Naive thymus-derived CD4-positive, alpha-beta T cell (primary cell): ENCODE data around the gene STIM2. TPM values are rescaled to one million over a fixed set of nuclear protein-coding genes. Genes with fewer than 3 reads are reported as not detected.
A peak's percentile ranks its signal among the peaks of the same experiment; 100 is the strongest.

ENCODE experiments used
- ATAC-seq: fragments of 150-1000 bp; cut with Tn5 transposase; 2 replicates; pipeline ENCODE4 v1.10.0; 2021; ENCODE audit warnings: mild to moderate bottlenecking, moderate library complexity
- CTCF ChIA-PET: fragments of 350-600 bp; sonication (Branson Sonifier 250); formaldehyde crosslinking; loops from one replicate; lab custom pipeline; 2021; ENCODE audit warnings: antibody characterized with exemption; lab: Charles Lee
- POLR2A ChIA-PET: fragments of 350-600 bp; sonication (Branson Sonifier 250); formaldehyde crosslinking; loops from one replicate; lab custom pipeline; 2021; ENCODE audit warnings: antibody characterized with exemption, inconsistent platforms; lab: Charles Lee
- DNase-seq, 9 donors: peaks; one replicate each; pipeline versions ENCODE4 v3.0.0 to v3.0.0-alpha.2; 2020 to 2022; ENCODE audit warnings: mixed read lengths in 1 of 9
- H3K27ac ChIP-seq: one replicate; pipeline ENCODE4 v1.7.0; 2013; ENCODE audit warnings: mild to moderate bottlenecking, low read depth, low read length, moderate library complexity
- H3K27me3 ChIP-seq, 2 donors: one replicate each; pipeline ENCODE4 v1.7.0; 2013; ENCODE audit warnings: low read length in 2 of 2, mild to moderate bottlenecking in 2 of 2, moderate library complexity in 2 of 2; ENCODE audit not compliant: control insufficient read depth in 2 of 2, insufficient read depth in 2 of 2
- H3K36me3 ChIP-seq, 3 experiments: 1 replicate in 2 of 3; 2 replicates in 1 of 3; pipeline ENCODE4 v1.7.0; 2013; ENCODE audit warnings: low read length in 3 of 3, mild to moderate bottlenecking in 3 of 3, moderate library complexity in 1 of 3; ENCODE audit not compliant: insufficient read depth in 3 of 3, control insufficient read depth in 2 of 3
- H3K4me1 ChIP-seq, 2 donors: one replicate each; pipeline ENCODE4 v1.7.0; 2013; ENCODE audit warnings: low read length in 2 of 2, mild to moderate bottlenecking in 2 of 2, moderate library complexity in 1 of 2; ENCODE audit not compliant: control insufficient read depth in 2 of 2, insufficient read depth in 2 of 2
- H3K4me3 ChIP-seq: 2 replicates; pipeline ENCODE4 v1.7.0; 2013; ENCODE audit warnings: mild to moderate bottlenecking, low read length
- H3K9me3 ChIP-seq, 3 experiments: 1 replicate in 2 of 3; 2 replicates in 1 of 3; pipeline ENCODE4 v1.7.0; 2013; ENCODE audit warnings: low read length in 3 of 3; ENCODE audit not compliant: control insufficient read depth in 2 of 3
- H3K27ac Mint-ChIP-seq, 9 donors: one replicate each; pipeline ENCODE4 v1.8.0; 2020 to 2022; ENCODE audit warnings: mixed read lengths in 9 of 9, mild to moderate bottlenecking in 8 of 9, moderate library complexity in 5 of 9, inconsistent platforms in 2 of 9
- H3K27me3 Mint-ChIP-seq, 5 donors: one replicate each; pipeline ENCODE4 v1.8.0; 2021 to 2022; ENCODE audit warnings: mixed read lengths in 5 of 5, mild to moderate bottlenecking in 1 of 5
- H3K36me3 Mint-ChIP-seq, 5 donors: one replicate each; pipeline ENCODE4 v1.8.0; 2020 to 2022; ENCODE audit warnings: mixed read lengths in 5 of 5, mild to moderate bottlenecking in 3 of 5, inconsistent platforms in 1 of 5
- H3K4me1 Mint-ChIP-seq, 7 donors: one replicate each; pipeline ENCODE4 v1.8.0; 2020 to 2022; ENCODE audit warnings: mixed read lengths in 7 of 7, mild to moderate bottlenecking in 3 of 7, inconsistent platforms in 1 of 7
- H3K4me3 Mint-ChIP-seq, 10 donors: one replicate each; pipeline ENCODE4 v1.8.0; 2020 to 2022; ENCODE audit warnings: mild to moderate bottlenecking in 10 of 10, mixed read lengths in 10 of 10, moderate library complexity in 6 of 10, inconsistent platforms in 2 of 10
- H3K9me3 Mint-ChIP-seq, 11 donors: one replicate each; pipeline ENCODE4 v1.8.0; 2020 to 2022; ENCODE audit warnings: mixed read lengths in 11 of 11, mild to moderate bottlenecking in 4 of 11, inconsistent platforms in 1 of 11, moderate library complexity in 1 of 11
- intact Hi-C, 2 donors: fragments of 100-400 bp; cut with micrococcal nuclease; formaldehyde crosslinking; loops; one replicate each; pipeline ENCODE4 v1.15.1; 2023
- polyA plus RNA-seq, 2 donors: library from polyadenylated mRNA; unstranded; fragments of 300-500 nt; fragmentation: Illumina TruSeq; gene quantifications; one replicate each; pipeline ENCODE4 v1.2.3, GENCODE V29; 2021
- total RNA-seq, 6 experiments: library from RNA in 5 of 6; stranded (reverse) in 5 of 6; gene quantifications; 1 replicate in 5 of 6; 2 replicates in 1 of 6; pipeline ENCODE4 v1.2.3 and lab custom pipeline; 2021 to 2026

The STIM2 gene
- total and polyA plus RNA-seq, 7 experiments from 2014 or later, result 24.6 to 103 (median 67.0) TPM

- H3K4me1 Mint-ChIP-seq, result peaks cover 52 to 94% (median 89%) of the 10 kb centered on the region in 7 donors
- peaks cover 0 to 13% (median 2%) of the 10 kb centered on the region in 5 donors for H3K36me3 Mint-ChIP-seq
- H3K9me3 Mint-ChIP-seq, result no peaks in the 10 kb centered on the region
- CTCF ChIA-PET, result no interaction called here
- no peaks in the 10 kb centered on the region for H3K36me3 ChIP-seq
- POLR2A ChIA-PET, result interaction anchor here (0.8 kb wide), 1 partner anchor 9 kb away, joined by 3 read pairs; no protein-coding TSS in a partner anchor
- peak overlapping the region in 5 of 10 donors; percentile 20 to 57 (median 30) for H3K4me3 Mint-ChIP-seq
- H3K4me1 ChIP-seq, result peaks cover 13 to 42% of the 10 kb centered on the region in 2 donors
- H3K27ac ChIP-seq, result no peak overlapping the region
- H3K27ac Mint-ChIP-seq, result peak overlapping the region in 5 of 9 donors; percentile 12 to 60 (median 34)
- intact Hi-C loops, result loop anchor here (1.0 to 2.0 kb wide), 2 partner anchors 14 to 53 kb away; partner anchors contain the start of gene STIM2 (in 1 of the 2)
- ATAC-seq (no peak), DNase-seq (no peak)
- no peaks in the 10 kb centered on the region for H3K9me3 ChIP-seq
- no peaks in the 10 kb centered on the region for H3K27me3 Mint-ChIP-seq
- no peak overlapping the region for H3K4me3 ChIP-seq
- no peaks in the 10 kb centered on the region for H3K27me3 ChIP-seq
These were observed 52.2 kb downstream of the STIM2 start for GRCh38 chr4:26912810-26913209.

DNA sequence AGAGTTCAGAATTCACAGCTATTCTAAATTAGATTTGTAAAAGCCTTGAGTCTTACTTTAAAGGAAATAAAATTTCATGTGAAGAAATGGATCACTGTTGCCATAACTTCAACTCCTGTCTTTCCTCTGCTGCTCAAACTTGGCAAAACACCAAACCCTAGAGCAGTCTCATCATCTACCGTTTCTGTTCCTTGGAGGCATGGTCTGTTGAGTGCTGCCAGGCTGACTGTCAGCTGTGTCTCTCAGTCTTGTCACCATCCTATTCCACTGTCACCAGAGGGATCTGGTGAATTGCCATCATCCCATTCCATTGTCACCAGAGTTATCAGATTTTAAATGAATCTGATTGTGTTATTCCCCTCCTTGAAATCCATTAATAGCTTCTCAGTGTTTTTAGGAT is 55.6 kb downstream of the STIM2 start:
- Mint-ChIP-seq H3K4me1 (peaks cover 35 to 86% (median 63%) of the 10 kb centered on the region in 7 donors), H3K27me3 (no peaks in the 10 kb centered on the region), H3K36me3 (peaks cover 16 to 27% (median 24%) of the 10 kb centered on the region in 5 donors), H3K4me3 (peak overlapping the region in 3 of 10 donors; percentile 1 to 38 (median 1)), H3K27ac (peak overlapping the region in 7 of 9 donors; percentile 3 to 78 (median 57)), H3K9me3 (peaks cover 0 to 5% (median 0%) of the 10 kb centered on the region in 11 donors)
- no peaks in the 10 kb centered on the region for H3K9me3 ChIP-seq
- CTCF ChIA-PET, result interaction anchor here (1.4 to 1.6 kb wide), 2 partner anchors 66 to 92 kb away, joined by 3 read pairs; no protein-coding TSS in a partner anchor
- no peak overlapping the region for H3K4me3 ChIP-seq
- peaks cover 13 to 42% of the 10 kb centered on the region in 2 donors for H3K4me1 ChIP-seq
- H3K27me3 ChIP-seq, result no peaks in the 10 kb centered on the region
- POLR2A ChIA-PET, result interaction anchor here (1.5 kb wide), 1 partner anchor 55 kb away, joined by 5 read pairs; the partner anchor contains the start of gene STIM2
- peaks cover 0 to 19% (median 8%) of the 10 kb centered on the region in 3 experiments for H3K36me3 ChIP-seq
- intact Hi-C loops, result loop anchor here in 1 of 2 donors (5.0 kb wide), 1 partner anchor 36 kb away; no protein-coding TSS in a partner anchor
- DNase-seq, result peak in 3 of 9 donors; percentile 5 to 18 (median 6)
- ATAC-seq, result no peak
- H3K27ac ChIP-seq, result no peak overlapping the region

- peaks cover 16 to 70% (median 56%) of the 10 kb centered on the region in 7 donors for H3K4me1 Mint-ChIP-seq
- intact Hi-C loops, result no loop called here
- no peaks in the 10 kb centered on the region for H3K27me3 ChIP-seq
- H3K27ac Mint-ChIP-seq, result peak overlapping the region in 3 of 9 donors; percentile 33 to 72 (median 42)
- H3K27ac ChIP-seq, result no peak overlapping the region
- no peaks in the 10 kb centered on the region for H3K36me3 ChIP-seq
- peaks cover 10 to 13% of the 10 kb centered on the region in 2 donors for H3K4me1 ChIP-seq
- H3K27me3 Mint-ChIP-seq, result no peaks in the 10 kb centered on the region
- H3K9me3 ChIP-seq, result no peaks in the 10 kb centered on the region
- no peak for ATAC-seq
- POLR2A ChIA-PET, result no interaction called here
- no peak overlapping the region for H3K4me3 ChIP-seq
- no peak overlapping the region for H3K4me3 Mint-ChIP-seq
- CTCF ChIA-PET, result no interaction called here
- H3K36me3 Mint-ChIP-seq, result peaks cover 0 to 9% (median 6%) of the 10 kb centered on the region in 5 donors
- no peaks in the 10 kb centered on the region for H3K9me3 Mint-ChIP-seq
- no peak for DNase-seq
These were observed 70.3 kb downstream of the STIM2 start for GRCh38 chr4:26930964-26931363.

DNA sequence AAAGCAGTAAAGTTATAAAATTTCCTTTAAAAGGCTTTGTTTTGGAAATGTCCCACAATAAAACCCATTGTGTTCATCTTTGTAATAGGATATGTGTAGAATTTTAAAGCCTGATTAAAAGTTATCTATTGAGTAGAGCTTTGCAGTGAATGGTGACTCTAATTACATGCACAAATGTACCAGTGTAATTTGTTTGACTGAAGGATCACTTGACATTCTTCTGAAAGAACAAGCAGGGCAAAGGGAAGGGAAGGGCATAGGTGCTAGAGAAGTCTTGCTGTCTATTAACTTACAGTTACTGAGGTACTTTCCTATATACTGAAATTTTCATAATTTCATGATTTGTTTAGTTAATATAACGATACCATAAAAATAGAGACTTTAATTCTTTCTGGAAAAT is 70.8 kb downstream of the STIM2 start:
- ChIA-PET POLR2A (no interaction called here), CTCF (no interaction called here)
- Mint-ChIP-seq H3K36me3 (peaks cover 0 to 9% (median 6%) of the 10 kb centered on the region in 5 donors), H3K27ac (peak overlapping the region in 2 of 9 donors; percentile 31 to 72), H3K9me3 (no peaks in the 10 kb centered on the region), H3K27me3 (no peaks in the 10 kb centered on the region), H3K4me3 (no peak overlapping the region), H3K4me1 (peaks cover 21 to 75% (median 61%) of the 10 kb centered on the region in 7 donors)
- Histone ChIP-seq H3K4me1 (peaks cover 13 to 15% of the 10 kb centered on the region in 2 donors), H3K27ac (no peak overlapping the region), H3K36me3 (no peaks in the 10 kb centered on the region), H3K4me3 (no peak overlapping the region), H3K27me3 (no peaks in the 10 kb centered on the region), H3K9me3 (no peaks in the 10 kb centered on the region)
- intact Hi-C loops, result no loop called here
- ATAC-seq (no peak), DNase-seq (no peak)

DNA sequence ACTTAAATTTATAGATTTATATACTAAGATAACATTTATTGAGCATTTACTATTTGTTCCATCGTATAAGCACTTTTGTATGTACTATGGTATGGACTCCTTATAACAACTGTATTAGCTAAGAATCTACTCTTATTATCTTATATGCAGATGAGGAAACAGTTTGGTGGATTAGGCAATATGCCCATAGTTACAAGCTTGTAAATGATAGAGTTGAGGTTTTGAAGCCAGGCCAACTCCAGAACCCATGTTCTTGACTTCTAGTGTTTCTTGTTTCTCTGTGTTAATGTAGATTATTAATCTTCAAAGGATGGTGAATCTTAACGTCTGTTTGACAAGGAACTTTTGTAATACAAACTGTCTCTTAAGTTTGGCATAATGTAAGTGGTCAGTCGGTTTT is 71.3 kb downstream of the STIM2 start:
- CTCF ChIA-PET, result no interaction called here
- intact Hi-C loops, result no loop called here
- H3K9me3 Mint-ChIP-seq, result no peaks in the 10 kb centered on the region
- H3K4me1 Mint-ChIP-seq, result peaks cover 23 to 79% (median 66%) of the 10 kb centered on the region in 7 donors
- Histone ChIP-seq H3K4me3 (no peak overlapping the region), H3K4me1 (peaks cover 13 to 17% of the 10 kb centered on the region in 2 donors), H3K9me3 (no peaks in the 10 kb centered on the region), H3K27me3 (no peaks in the 10 kb centered on the region), H3K27ac (no peak overlapping the region), H3K36me3 (no peaks in the 10 kb centered on the region)
- ATAC-seq (no peak), DNase-seq (no peak)
- no peaks in the 10 kb centered on the region for H3K27me3 Mint-ChIP-seq
- peak overlapping the region in 1 of 9 donors; percentile 57 for H3K27ac Mint-ChIP-seq
- H3K4me3 Mint-ChIP-seq, result no peak overlapping the region
- POLR2A ChIA-PET, result no interaction called here
- peaks cover 0 to 9% (median 6%) of the 10 kb centered on the region in 5 donors for H3K36me3 Mint-ChIP-seq

GRCh38 chr4:26935397-26935796 is 74.8 kb downstream of the STIM2 start:
- Mint-ChIP-seq H3K4me3 (peak overlapping the region in 5 of 10 donors; percentile 6 to 39 (median 14)), H3K9me3 (no peaks in the 10 kb centered on the region), H3K4me1 (peaks cover 32 to 88% (median 80%) of the 10 kb centered on the region in 7 donors), H3K27me3 (no peaks in the 10 kb centered on the region), H3K27ac (peak overlapping the region in 6 of 9 donors; percentile 3 to 72 (median 56)), H3K36me3 (peaks cover 0 to 5% (median 3%) of the 10 kb centered on the region in 5 donors)
- no peaks in the 10 kb centered on the region for H3K9me3 ChIP-seq
- no peaks in the 10 kb centered on the region for H3K36me3 ChIP-seq
- H3K4me1 ChIP-seq, result peaks cover 13 to 17% of the 10 kb centered on the region in 2 donors
- no peaks in the 10 kb centered on the region for H3K27me3 ChIP-seq
- H3K4me3 ChIP-seq, result no peak overlapping the region
- DNase-seq, result no peak
- H3K27ac ChIP-seq, result no peak overlapping the region
- ATAC-seq, result no peak
- ChIA-PET POLR2A (interaction anchor here (1.0 kb wide), 1 partner anchor 52 kb away, joined by 3 read pairs; no protein-coding TSS in a partner anchor), CTCF (interaction anchor here (0.6 kb wide), 1 partner anchor 476 kb away, joined by 3 read pairs; no protein-coding TSS in a partner anchor)
- intact Hi-C loops, result no loop called here
